Measurements from ENCODE around the gene SLC1A3. TPM values are rescaled to one million over a fixed set of nuclear protein-coding genes. Genes with fewer than 3 reads are reported as not detected.

Gene SLC1A3
- total RNA-seq, 2 donors from 2014 or later = 2.6 to 4.2 TPM

DNA sequence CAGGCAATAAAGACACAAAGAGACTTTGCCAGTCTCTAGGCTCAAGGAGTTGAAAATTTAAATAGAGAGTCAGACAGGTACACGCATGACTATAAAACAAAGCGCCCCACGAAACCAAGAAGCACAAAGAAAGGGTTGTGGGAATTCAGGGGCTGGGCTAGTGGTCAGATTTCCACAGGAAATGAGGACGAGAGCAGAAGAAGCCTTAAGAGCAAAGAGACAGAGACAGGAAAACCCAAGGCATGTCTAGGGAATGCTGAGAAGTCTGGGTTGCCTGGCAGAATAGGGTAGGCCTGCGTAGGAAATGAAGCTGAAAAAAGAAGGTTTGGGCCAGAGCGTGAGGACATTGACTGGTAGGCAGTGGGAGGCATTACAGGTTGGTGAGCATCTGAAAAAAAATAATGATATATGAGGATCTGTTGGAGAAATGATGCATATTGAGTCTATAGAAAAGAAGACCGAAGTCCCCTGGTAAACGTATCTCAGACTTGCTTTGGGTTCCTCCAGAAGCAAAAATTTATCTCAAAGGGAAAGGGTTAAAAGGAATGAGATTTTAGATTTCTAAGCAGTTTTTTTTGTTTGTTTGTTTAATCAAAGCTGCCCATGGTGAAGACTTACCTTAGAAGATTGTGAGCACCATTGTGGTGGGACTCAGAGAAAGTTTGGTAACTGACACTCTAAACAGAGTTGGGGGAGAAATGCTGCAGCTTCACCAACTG, 51.8 kb downstream of the SLC1A3 start:
- Mint-ChIP-seq H3K27ac (no peak overlapping the region), H3K4me3 (no peak overlapping the region)

DNA sequence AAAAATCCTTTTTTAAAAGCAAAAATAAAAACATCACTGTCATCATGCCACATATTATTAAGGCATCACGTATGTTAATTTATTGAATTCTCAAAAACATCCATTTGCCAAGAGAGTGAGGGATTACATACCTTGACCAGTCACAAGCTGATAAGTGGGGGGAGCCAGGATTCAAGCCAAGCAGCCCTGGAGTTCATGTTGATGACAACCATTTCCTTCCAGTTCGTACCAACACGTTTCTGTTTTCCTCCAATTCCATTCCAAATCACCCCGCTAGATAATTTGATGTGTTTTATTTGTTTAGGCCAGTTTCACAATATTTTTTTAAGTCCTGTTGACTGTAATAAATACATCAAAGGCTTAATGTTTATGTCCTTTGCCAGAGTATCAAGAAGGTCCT, 53.0 kb downstream of the SLC1A3 start:
- no peaks in the 10 kb centered on the region for H3K36me3 Mint-ChIP-seq (ENCODE audit: low read depth)
- Histone ChIP-seq H3K9ac (ENCODE audit: extremely low read depth, low read length, poor library complexity, severe bottlenecking) (no peak overlapping the region), H3K9me3 (ENCODE audit: control insufficient read depth, low read length) (no peaks in the 10 kb centered on the region), H3K27me3 (ENCODE audit: control insufficient read depth, insufficient read depth, low read length, poor library complexity, severe bottlenecking) (no peaks in the 10 kb centered on the region), H3K4me1 (ENCODE audit: control insufficient read depth, insufficient read depth, low read length) (no peaks in the 10 kb centered on the region), H3K4me3 (ENCODE audit: low read length) (no peak overlapping the region), H3K36me3 (ENCODE audit: control insufficient read depth, insufficient read depth, low read length) (no peaks in the 10 kb centered on the region), H3K27ac (ENCODE audit: low read depth, low read length) (no peak overlapping the region)
- H3K4me3 Mint-ChIP-seq = no peak overlapping the region
- no peaks in the 10 kb centered on the region for H3K9me3 Mint-ChIP-seq
- no peak overlapping the region for H3K27ac Mint-ChIP-seq
- no peak for DNase-seq
- TF ChIP-seq, protein P1, sequence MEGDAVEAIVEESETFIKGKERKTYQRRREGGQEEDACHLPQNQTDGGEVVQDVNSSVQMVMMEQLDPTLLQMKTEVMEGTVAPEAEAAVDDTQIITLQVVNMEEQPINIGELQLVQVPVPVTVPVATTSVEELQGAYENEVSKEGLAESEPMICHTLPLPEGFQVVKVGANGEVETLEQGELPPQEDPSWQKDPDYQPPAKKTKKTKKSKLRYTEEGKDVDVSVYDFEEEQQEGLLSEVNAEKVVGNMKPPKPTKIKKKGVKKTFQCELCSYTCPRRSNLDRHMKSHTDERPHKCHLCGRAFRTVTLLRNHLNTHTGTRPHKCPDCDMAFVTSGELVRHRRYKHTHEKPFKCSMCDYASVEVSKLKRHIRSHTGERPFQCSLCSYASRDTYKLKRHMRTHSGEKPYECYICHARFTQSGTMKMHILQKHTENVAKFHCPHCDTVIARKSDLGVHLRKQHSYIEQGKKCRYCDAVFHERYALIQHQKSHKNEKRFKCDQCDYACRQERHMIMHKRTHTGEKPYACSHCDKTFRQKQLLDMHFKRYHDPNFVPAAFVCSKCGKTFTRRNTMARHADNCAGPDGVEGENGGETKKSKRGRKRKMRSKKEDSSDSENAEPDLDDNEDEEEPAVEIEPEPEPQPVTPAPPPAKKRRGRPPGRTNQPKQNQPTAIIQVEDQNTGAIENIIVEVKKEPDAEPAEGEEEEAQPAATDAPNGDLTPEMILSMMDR (conservative IDR thresholded peaks at IDR 0.05) = no peak
- H3K4me1 Mint-ChIP-seq = peaks cover 20% of the 10 kb centered on the region
- 86 to 100% methylated on average over 1 to 4 of the region's 4 CpGs for WGBS, 2 experiments (ENCODE audit: insufficient coverage in 1 of 2, insufficient read length in 1 of 2)
- H3K27me3 Mint-ChIP-seq (ENCODE audit: insufficient read depth) = no peaks in the 10 kb centered on the region

More for the DNA sequence above, 51.8 kb downstream of the SLC1A3 start:
- no peaks in the 10 kb centered on the region for H3K9me3 Mint-ChIP-seq
- H3K9me3 ChIP-seq (ENCODE audit: control insufficient read depth, low read length) = no peaks in the 10 kb centered on the region
- no peaks in the 10 kb centered on the region for H3K27me3 ChIP-seq (ENCODE audit: control insufficient read depth, insufficient read depth, low read length, poor library complexity, severe bottlenecking)
- TF ChIP-seq, protein P1 (conservative IDR thresholded peaks at IDR 0.05) = no peak
- H3K4me3 ChIP-seq (ENCODE audit: low read length) = no peak overlapping the region
- DNase-seq = no peak
- H3K27ac ChIP-seq (ENCODE audit: low read depth, low read length) = no peak overlapping the region
- WGBS, 2 experiments (ENCODE audit: insufficient coverage in 1 of 2, insufficient read length in 1 of 2) = 90 to 94% methylated on average over 5 to 8 of the region's 8 CpGs
- peaks cover 22% of the 10 kb centered on the region for H3K4me1 Mint-ChIP-seq
- H3K36me3 Mint-ChIP-seq (ENCODE audit: low read depth) = no peaks in the 10 kb centered on the region
- no peaks in the 10 kb centered on the region for H3K36me3 ChIP-seq (ENCODE audit: control insufficient read depth, insufficient read depth, low read length)
- no peaks in the 10 kb centered on the region for H3K4me1 ChIP-seq (ENCODE audit: control insufficient read depth, insufficient read depth, low read length)
- H3K27me3 Mint-ChIP-seq (ENCODE audit: insufficient read depth) = no peaks in the 10 kb centered on the region
- no peak overlapping the region for H3K9ac ChIP-seq (ENCODE audit: extremely low read depth, low read length, poor library complexity, severe bottlenecking)

DNA sequence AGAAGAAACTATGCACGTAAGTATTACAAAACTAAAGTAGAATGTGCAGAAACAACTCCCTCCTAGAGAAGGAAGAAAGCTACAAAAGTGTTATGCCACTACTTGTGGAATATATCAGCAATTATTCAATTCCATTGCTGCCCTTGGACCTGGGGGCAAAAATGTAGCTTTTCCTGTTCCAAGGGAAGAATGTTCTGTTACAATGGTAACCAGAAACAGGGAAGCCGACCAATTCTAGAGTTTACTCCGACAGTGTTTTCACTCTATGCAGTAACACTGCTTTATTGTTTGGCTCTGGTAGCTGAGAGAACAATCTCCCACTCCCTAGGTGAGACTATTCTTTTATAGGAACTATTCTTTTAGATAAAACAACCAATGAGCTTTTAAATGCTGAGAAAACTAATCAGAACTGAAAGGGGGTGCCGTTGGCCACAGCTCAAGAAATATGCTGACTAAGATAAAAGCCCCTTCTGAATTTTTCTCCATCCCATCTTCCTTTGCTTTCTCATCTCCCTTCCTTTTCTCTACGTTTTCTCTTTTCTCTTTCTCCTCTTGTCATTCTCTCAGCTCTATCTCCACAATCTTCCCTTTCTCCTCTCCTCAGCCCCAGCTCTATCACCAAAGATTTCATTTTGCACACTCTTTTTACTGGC, 54.1 kb downstream of the SLC1A3 start:
- TF ChIP-seq, protein P1 (conservative IDR thresholded peaks at IDR 0.05) = no peak
- no peak overlapping the region for H3K4me3 Mint-ChIP-seq
- H3K27me3 Mint-ChIP-seq (ENCODE audit: insufficient read depth) = no peaks in the 10 kb centered on the region
- Histone ChIP-seq H3K4me1 (ENCODE audit: control insufficient read depth, insufficient read depth, low read length) (no peaks in the 10 kb centered on the region), H3K36me3 (ENCODE audit: control insufficient read depth, insufficient read depth, low read length) (no peaks in the 10 kb centered on the region), H3K9ac (ENCODE audit: extremely low read depth, low read length, poor library complexity, severe bottlenecking) (no peak overlapping the region), H3K27ac (ENCODE audit: low read depth, low read length) (no peak overlapping the region), H3K9me3 (ENCODE audit: control insufficient read depth, low read length) (no peaks in the 10 kb centered on the region), H3K4me3 (ENCODE audit: low read length) (no peak overlapping the region), H3K27me3 (ENCODE audit: control insufficient read depth, insufficient read depth, low read length, poor library complexity, severe bottlenecking) (no peaks in the 10 kb centered on the region)
- no peak for DNase-seq
- peaks cover 10% of the 10 kb centered on the region for H3K4me1 Mint-ChIP-seq
- H3K27ac Mint-ChIP-seq = no peak overlapping the region
- WGBS, 2 experiments (ENCODE audit: insufficient coverage in 1 of 2, insufficient read length in 1 of 2) = 89 to 91% methylated on average over 3 to 5 of the region's 5 CpGs
- H3K9me3 Mint-ChIP-seq = no peaks in the 10 kb centered on the region
- no peaks in the 10 kb centered on the region for H3K36me3 Mint-ChIP-seq (ENCODE audit: low read depth)
